ENCODE data around the gene CABP2. TPM values are rescaled to one million over a fixed set of nuclear protein-coding genes. Genes with fewer than 3 reads are reported as not detected.

CABP2 gene
- total RNA-seq, 1 donor from 2014 or later, result not detected

DNA sequence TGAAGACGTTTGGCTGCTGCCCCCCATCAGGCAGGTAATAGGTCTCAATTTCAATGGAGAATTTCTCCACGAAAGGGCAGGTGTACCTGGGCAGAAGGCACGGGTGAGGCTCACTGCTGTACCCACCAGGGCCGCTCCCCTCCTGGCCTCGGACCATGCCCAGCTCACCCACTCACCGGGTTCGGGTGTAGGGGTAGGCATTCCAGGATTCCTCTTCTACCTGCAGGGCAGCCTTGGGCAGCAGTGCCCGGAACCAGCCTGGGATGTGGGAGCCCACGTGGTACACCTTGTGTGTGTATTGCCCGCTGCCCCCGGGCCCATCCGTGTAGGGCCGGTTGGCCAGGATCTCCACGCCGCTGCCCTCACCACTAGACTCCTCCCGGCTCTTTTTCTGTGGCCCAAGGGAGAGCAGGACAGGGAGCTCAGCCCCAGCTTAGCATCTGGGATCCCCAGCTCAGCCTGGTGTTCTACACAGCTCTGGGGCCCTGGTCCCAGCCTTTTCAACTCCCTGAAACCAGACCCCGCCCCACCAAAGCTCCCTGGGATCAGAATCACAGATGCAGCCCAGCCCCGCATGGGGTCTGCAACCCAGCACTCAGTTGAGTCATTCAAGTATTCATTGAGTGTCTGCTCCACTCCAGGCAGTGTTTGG lies 20.8 kb downstream of the CABP2 start:
- Histone ChIP-seq H3K4me1 (peaks cover 32% of the 10 kb centered on the region), H3K27me3 (ENCODE audit: low read depth) (no peaks in the 10 kb centered on the region), H3K27ac (no peak overlapping the region), H3K9me3 (no peaks in the 10 kb centered on the region), H3K4me3 (no peak overlapping the region), H3K36me3 (peaks cover 52% of the 10 kb centered on the region)
- DNase-seq, result no peak
- TF ChIP-seq, protein P1, sequence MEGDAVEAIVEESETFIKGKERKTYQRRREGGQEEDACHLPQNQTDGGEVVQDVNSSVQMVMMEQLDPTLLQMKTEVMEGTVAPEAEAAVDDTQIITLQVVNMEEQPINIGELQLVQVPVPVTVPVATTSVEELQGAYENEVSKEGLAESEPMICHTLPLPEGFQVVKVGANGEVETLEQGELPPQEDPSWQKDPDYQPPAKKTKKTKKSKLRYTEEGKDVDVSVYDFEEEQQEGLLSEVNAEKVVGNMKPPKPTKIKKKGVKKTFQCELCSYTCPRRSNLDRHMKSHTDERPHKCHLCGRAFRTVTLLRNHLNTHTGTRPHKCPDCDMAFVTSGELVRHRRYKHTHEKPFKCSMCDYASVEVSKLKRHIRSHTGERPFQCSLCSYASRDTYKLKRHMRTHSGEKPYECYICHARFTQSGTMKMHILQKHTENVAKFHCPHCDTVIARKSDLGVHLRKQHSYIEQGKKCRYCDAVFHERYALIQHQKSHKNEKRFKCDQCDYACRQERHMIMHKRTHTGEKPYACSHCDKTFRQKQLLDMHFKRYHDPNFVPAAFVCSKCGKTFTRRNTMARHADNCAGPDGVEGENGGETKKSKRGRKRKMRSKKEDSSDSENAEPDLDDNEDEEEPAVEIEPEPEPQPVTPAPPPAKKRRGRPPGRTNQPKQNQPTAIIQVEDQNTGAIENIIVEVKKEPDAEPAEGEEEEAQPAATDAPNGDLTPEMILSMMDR (IDR thresholded peaks at IDR 0.05), result no peak
- intact Hi-C loops (cut with DNase I), result no loop called here
- no peak for ATAC-seq

DNA sequence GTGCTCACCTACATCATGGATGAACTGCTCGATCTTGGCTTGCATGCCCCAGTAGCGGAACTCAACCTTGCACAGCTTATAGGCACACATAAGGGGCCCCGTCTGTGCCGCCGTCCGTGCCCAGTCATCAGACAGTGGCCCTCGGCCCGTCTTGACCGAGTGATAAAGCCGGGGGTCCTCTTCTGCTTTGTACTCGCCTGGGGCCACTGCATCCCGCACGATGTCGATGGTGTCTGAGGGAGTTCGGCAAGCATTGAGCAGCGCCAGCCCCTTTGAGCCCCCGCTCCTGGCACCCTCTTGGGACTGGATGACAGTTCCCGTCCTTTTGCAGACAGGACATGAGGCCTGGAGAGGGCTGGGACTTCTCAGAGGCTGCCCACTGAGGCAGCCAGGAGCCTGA lies 21.4 kb downstream of the CABP2 start:
- TF ChIP-seq, protein P1 (IDR thresholded peaks at IDR 0.05), result no peak
- Histone ChIP-seq H3K27ac (no peak overlapping the region), H3K9me3 (no peaks in the 10 kb centered on the region), H3K4me3 (no peak overlapping the region), H3K36me3 (peaks cover 52% of the 10 kb centered on the region), H3K4me1 (peaks cover 26% of the 10 kb centered on the region), H3K27me3 (ENCODE audit: low read depth) (no peaks in the 10 kb centered on the region)
- DNase-seq (no peak), ATAC-seq (no peak)
- intact Hi-C loops (cut with DNase I), result no loop called here

DNA sequence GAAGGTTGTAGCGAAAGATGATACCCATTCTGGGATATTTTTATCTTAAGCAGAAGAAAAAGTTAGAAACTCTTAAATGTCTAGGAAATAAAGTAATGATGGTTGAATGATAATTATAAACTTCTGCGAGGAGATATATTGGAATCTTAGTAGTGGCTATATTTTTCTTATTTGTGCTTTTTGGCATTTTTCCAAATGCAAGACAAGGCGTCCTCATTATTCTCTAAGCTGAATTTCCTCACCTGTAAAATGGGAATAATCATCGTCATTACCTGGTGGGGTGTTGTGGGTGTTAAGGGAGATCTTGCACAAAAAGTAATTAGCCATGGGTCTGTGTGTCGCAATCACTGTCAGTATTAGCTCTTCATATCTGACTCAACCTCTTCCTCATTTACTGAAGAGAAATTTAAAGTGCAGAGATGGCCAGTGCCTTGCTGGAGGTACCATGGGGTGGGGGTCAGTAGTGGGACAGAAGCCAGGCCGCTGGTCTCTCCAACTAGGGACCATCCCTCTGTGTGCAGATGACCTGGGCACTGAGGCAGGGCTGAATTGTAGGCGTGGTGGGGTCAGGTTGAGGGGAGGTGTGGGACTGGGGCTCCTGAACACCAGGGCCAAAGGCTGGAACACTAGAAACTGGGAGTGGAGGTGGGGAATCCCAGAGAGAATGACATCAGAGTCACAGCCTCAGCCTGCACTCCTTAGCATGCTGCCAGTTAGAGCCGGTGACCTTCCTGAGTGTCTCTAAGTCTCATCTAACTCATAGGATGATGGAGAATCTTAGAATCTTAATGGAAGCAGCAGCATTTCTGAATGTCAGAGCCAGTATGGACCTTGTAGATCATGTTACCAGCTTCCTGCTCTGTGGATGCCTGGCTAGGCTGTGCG lies 22.2 kb downstream of the CABP2 start:
- TF ChIP-seq, protein P1 (IDR thresholded peaks at IDR 0.05), result no peak
- H3K27ac ChIP-seq, result no peak overlapping the region

DNA sequence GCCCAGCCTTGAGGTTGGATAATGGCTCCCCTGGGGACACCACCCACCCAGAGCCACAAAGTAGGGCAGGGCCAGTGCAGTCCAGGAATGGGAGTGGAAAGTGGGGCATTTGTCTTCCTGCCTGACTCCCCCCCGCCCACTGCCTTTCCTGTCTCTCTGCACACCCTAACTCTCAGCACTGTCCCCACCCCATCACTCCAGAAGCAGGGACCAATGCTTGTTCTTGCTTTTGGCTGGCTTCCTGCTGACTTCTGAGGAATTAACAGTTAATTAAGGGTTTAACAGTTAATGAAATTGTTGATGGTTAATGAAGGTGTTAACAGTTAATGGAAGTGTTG lies 22.8 kb downstream of the CABP2 start:
- Histone ChIP-seq H3K4me1 (peaks cover 12% of the 10 kb centered on the region), H3K9me3 (no peaks in the 10 kb centered on the region), H3K4me3 (no peak overlapping the region), H3K27ac (no peak overlapping the region), H3K36me3 (peaks cover 56% of the 10 kb centered on the region), H3K27me3 (ENCODE audit: low read depth) (no peaks in the 10 kb centered on the region)
- no peak for ATAC-seq
- no peak for DNase-seq
- intact Hi-C loops (cut with DNase I), result no loop called here
- TF ChIP-seq, protein P1 (IDR thresholded peaks at IDR 0.05), result no peak

More for the DNA sequence above, 22.2 kb downstream of the CABP2 start:
- ATAC-seq (no peak), DNase-seq (no peak)
- Histone ChIP-seq H3K27me3 (ENCODE audit: low read depth) (no peaks in the 10 kb centered on the region), H3K9me3 (no peaks in the 10 kb centered on the region), H3K4me3 (no peak overlapping the region), H3K36me3 (peaks cover 50% of the 10 kb centered on the region), H3K4me1 (peaks cover 18% of the 10 kb centered on the region)
- intact Hi-C loops (cut with DNase I), result no loop called here

DNA sequence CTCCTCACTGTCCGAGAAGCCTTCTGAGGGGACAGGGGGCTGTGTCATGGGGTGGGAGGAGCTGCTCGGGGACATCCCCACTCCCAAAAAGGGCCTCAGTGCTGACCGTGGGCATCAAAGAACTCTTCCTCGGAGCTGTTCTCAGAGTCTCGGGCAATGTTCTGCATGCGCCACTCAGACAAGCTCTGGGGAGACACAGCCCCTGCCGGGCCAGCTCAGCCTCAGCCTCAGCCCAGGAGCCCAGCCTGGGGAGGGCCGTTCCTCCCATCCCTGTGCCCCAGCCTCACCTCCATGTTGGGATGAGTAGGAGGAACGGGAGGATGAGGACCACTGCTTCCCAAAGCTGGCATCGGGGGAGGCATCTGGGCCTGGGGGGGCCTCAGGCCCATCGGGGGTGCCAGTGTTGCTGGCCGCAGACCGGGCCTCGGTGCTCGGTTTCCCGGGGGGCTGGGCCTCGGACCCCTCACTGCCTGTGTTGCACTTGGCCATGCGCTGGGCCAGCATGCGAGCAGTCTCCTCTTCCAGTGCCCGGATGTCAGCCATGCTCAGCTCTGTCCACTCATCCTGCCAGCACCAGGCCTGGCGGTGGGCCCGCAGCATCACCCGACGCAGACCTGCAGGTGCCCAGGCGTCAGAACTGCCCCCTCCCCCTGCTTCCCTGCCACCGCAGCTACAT lies 23.3 kb downstream of the CABP2 start:
- intact Hi-C loops (cut with DNase I), result no loop called here
- H3K9me3 ChIP-seq, result no peaks in the 10 kb centered on the region
- TF ChIP-seq, protein P1 (IDR thresholded peaks at IDR 0.05), result no peak
- H3K36me3 ChIP-seq, result peaks cover 61% of the 10 kb centered on the region
- H3K27ac ChIP-seq, result no peak overlapping the region
- DNase-seq, result no peak
- H3K27me3 ChIP-seq (ENCODE audit: low read depth), result no peaks in the 10 kb centered on the region
- peaks cover 10% of the 10 kb centered on the region for H3K4me1 ChIP-seq
- H3K4me3 ChIP-seq, result no peak overlapping the region
- ATAC-seq, result no peak

Measured in lower lobe of right lung (tissue), 2 donors.